NCI-H187 (cell line): ENCODE measurements around the gene CST7.
"Not testable (repeated sequence)": the region's sequence is repeated elsewhere in the genome, so short reads cannot be mapped to it uniquely, and the experiment has no call there.

ENCODE experiments used
- DNase-seq, 2 experiments: peaks; one replicate each; lab custom pipeline; 2025; lab: John Stamatoyannopoulos, UW

CST7 gene

GRCh38 chr20:24929867-24930723 is 19.0 kb upstream of the CST7 start:
- DNase-seq: not testable (repeated sequence)

- DNase-seq: not testable (repeated sequence)
Observed at GRCh38 chr20:24930724-24931688, 18.1 kb upstream of the CST7 start.

- DNase-seq: not testable (repeated sequence)
Observed at GRCh38 chr20:24931893-24932292, 17.2 kb upstream of the CST7 start.

GRCh38 chr20:24933266-24933908 is 15.7 kb upstream of the CST7 start:
- DNase-seq: no peak

GRCh38 chr20:24934101-24934661 is 14.9 kb upstream of the CST7 start:
- no peak for DNase-seq

GRCh38 chr20:24934716-24935115 is 14.4 kb upstream of the CST7 start:
- DNase-seq: no peak

GRCh38 chr20:24935140-24935539 is 13.9 kb upstream of the CST7 start:
- no peak for DNase-seq

- DNase-seq: no peak
Observed at GRCh38 chr20:24935766-24936525, 13.1 kb upstream of the CST7 start.

GRCh38 chr20:24936526-24937407 is 12.3 kb upstream of the CST7 start:
- DNase-seq: no peak

DNA sequence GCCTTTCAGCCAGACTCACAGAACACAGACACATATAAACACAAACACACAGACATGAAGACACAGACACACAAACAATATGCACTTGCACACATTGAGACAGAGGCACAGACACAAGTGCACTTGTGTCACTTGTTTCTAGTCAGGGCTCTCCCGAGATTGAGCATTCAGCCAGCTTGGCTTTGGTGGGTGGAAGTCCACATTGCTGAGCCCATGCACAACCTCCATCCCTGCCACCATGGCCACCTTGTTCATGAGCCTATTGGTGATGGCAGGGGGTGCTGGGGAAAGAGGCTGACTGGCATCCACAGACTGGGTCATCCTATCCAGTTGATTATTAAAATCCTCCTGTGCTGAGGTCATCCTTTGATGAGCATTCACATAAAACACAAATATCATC is 11.5 kb upstream of the CST7 start:
- no peak for DNase-seq

DNA sequence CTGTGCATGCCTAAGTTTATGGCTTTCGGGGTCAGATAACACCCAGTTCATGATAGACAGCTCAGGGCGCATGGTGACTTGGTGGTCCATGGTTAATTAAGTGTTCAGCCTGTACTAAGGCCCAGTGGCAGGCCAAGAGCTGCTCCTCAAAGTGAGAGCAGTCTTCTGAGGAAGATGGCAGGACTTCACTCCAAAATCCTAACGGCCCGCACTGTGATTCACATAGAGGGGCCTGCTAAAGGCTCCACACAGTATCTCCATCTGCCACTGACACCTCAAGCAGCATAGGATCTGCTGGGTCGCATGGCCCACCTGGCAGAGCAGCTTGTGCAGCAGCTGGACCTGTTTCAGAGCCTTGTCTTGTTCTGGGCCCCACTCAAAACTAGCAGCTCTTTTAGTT is 10.6 kb upstream of the CST7 start:
- no peak for DNase-seq

- DNase-seq: no peak
Observed at GRCh38 chr20:24939036-24939435, 10.0 kb upstream of the CST7 start.

DNA sequence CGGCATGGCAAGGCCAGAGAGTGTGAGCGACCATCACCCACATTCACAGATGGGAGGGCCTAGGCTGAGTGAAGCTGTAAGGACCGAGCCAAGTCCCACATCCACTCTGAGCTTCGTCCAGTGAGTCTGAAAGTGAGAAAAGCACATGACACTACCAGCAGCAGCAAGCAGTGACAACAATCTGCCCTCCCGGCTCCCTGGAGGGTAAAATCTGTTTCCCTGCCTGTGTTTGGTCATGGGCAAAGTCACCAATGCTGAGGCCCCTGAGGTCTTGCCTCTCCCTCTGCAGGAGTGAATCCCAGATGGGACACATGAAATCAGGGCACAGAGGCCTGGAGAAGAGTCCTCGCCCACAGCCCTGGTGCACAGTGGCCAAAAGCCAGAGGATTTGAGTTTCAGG is 6.4 kb upstream of the CST7 start:
- no peak for DNase-seq

- no peak for DNase-seq
Observed at GRCh38 chr20:24943196-24943595, 5.9 kb upstream of the CST7 start.

DNA sequence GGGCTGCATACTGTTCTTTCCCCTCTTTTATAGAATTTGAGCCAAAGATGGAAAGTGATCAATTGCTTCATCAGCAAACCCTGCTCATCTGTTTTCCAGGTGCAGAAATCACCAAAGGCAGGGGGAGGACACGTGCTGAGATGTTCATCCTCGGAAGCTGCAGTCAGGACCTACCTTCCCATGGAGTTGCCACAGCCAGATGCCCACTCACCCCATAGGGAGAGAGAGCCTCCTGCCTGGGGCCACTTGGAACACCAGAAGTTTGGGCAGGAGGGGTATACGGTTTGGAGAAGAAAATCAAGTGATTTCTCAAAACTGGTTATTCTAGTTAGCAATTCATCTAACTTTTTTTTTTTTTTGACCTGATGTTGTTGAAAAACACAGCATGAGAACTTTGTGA is 5.3 kb upstream of the CST7 start:
- no peak for DNase-seq

DNA sequence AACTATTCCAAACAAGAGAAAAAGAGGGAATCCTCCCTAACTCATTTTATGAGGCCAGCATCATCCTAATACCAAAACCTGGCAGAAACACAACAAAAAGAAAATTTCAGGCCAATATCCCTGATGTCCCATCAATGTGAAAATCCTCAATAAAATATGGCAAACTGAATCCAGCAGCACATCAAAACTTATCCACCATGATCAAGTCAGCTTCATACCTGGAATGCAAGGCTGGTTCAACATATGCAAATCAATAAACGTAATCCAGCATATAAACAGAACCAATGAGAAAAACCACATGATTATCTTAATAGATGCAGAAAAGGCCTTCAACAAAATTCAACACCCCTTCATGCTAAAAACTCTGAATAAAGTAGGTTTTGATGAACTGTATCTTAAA is 2.7 kb upstream of the CST7 start:
- DNase-seq: not testable (repeated sequence)

DNA sequence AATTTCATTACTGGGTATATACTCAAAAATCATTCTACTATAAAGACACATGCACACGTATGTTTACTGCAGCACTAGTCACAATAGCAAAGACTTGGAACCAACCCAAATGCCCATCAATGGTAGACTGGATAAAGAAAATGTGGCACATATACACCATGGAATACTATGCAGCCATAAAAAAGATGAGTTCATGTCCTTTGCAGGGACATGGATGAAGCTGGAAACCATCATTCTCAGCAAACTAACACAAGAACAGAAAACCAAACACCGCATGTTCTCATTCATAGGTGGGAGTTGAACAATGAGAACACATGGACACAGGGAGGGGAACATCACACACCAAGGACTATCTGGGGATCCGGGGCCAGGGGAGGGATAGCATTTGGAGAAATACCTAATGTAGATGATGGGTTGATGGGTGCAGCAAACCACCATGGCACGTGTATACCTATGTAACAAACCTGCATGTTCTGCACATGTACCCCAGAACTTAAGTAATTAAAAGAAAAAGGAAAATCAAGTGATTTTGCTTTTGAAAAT is 602 bp upstream of the CST7 start:
- not testable (repeated sequence) for DNase-seq

DNA sequence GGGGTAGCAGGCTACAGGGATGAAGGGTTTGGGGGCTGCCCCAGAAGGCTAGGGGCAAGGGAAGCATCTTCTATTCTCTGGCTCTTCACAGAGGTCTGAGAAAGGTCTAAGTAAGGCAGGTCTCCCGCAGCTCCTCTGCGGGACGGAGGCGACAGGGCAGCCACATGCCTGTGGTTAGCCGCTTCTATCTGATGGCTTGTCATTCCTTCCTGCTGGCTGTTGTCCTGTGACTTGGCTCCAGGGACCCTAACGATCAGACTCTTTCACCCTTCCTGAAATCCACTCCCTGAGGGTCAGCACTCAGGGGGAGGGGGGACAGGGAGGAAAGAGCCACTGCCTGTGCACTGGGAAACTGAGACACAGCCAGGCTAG is 673 bp downstream of the CST7 start:
- no peak for DNase-seq

DNA sequence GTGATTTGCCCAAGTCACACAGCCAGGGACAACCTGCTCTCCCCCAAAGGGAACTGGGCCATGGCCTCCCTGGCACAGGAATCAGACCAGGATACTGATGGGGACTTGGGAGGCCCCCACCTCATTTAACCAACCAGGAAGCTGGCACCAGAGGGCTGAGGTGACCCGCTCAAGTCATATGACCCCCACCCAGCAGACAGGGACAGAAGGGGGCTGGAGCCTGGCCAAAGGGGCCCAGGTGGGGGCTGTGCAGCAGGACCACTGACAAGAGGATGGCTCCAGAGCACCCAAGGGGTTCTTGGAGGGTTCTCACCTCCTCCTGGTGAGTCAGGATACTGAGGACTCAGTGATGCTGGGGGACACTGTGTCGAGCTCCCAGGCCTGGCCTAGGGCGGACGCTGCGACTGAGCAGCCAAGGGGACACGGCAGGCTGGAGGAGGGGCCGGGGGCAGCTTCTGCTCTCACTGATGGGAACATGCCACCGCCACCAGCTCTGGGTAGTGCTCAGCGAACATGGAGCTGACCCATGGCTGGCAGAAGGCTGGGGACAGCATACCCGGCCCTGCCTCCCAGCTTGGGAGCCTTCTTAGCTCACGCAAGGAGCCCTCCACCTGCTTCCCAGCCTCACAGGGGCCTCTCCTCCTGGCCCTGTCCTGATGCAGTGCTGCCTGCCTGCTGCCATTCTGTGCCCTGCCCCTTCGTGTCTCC is 1.2 kb downstream of the CST7 start:
- no peak for DNase-seq
